Ovary (tissue), 3 donors: ENCODE results near the gene PCBP2.

Source experiments
- EP300 ChIP-seq: sonication (generic); formaldehyde crosslinking; IDR thresholded peaks from one replicate; pipeline ENCODE4 v1.6.1; 2017; ENCODE audit warnings: antibody characterized with exemption
- POLR2A ChIP-seq: fragments of 450-650 bp; IDR thresholded peaks from one replicate; pipeline ENCODE4 v1.6.1; 2017; ENCODE audit warnings: antibody characterized with exemption, mild to moderate bottlenecking, moderate library complexity
- TF ChIP-seq, protein P1 (sequence below), 3 donors: fragments of 450-650 bp in 2 of 3; fragments of 200-600 bp in 1 of 3; IDR thresholded peaks; one replicate each; pipeline versions ENCODE4 v1.5.1 to v1.8.0; 2016 to 2022; ENCODE audit warnings: antibody characterized with exemption in 3 of 3, mild to moderate bottlenecking in 1 of 3
- donor health status: DM: no; HTN: no; CAD: no.

DNA sequence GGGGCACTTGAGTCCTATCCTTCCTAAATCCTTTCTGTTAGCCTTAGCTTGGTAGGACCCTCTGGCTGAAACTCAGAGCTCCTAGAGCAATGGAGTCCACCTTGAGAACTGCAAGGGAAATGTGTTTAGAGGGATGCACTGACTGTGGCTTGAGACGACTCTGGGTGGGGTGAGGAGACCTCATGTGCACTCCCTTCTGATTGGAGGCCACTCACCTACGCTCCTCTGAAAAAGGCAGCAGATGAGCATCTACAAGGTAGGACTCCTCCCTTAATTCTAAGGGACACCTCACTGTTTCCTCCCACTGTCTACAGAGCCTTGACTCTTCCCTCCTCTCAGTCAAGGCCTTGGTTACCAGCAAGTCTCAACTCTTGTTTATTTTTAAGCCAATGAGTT is 46.3 kb downstream of the PCBP2 start:
- TF ChIP-seq POLR2A (no peak), EP300 (no peak)
- TF ChIP-seq, protein P1, sequence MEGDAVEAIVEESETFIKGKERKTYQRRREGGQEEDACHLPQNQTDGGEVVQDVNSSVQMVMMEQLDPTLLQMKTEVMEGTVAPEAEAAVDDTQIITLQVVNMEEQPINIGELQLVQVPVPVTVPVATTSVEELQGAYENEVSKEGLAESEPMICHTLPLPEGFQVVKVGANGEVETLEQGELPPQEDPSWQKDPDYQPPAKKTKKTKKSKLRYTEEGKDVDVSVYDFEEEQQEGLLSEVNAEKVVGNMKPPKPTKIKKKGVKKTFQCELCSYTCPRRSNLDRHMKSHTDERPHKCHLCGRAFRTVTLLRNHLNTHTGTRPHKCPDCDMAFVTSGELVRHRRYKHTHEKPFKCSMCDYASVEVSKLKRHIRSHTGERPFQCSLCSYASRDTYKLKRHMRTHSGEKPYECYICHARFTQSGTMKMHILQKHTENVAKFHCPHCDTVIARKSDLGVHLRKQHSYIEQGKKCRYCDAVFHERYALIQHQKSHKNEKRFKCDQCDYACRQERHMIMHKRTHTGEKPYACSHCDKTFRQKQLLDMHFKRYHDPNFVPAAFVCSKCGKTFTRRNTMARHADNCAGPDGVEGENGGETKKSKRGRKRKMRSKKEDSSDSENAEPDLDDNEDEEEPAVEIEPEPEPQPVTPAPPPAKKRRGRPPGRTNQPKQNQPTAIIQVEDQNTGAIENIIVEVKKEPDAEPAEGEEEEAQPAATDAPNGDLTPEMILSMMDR (IDR thresholded peaks at IDR 0.05): no peak
